Stimulated activated CD4-positive, alpha-beta T cell treated with anti-CD3 and anti-CD28 coated beads, Interleukin-2, amount 100 ng/mL, for 24 hours (primary cell): ENCODE results near the gene ITSN2.
"Not testable (repeated sequence)": the region's sequence is repeated elsewhere in the genome, so short reads cannot be mapped to it uniquely, and the experiment has no call there.

ENCODE experiments used
- DNase-seq, 2 donors: peaks; one replicate each; pipeline ENCODE4 v3.0.0-alpha.2; 2020

Gene ITSN2

DNA sequence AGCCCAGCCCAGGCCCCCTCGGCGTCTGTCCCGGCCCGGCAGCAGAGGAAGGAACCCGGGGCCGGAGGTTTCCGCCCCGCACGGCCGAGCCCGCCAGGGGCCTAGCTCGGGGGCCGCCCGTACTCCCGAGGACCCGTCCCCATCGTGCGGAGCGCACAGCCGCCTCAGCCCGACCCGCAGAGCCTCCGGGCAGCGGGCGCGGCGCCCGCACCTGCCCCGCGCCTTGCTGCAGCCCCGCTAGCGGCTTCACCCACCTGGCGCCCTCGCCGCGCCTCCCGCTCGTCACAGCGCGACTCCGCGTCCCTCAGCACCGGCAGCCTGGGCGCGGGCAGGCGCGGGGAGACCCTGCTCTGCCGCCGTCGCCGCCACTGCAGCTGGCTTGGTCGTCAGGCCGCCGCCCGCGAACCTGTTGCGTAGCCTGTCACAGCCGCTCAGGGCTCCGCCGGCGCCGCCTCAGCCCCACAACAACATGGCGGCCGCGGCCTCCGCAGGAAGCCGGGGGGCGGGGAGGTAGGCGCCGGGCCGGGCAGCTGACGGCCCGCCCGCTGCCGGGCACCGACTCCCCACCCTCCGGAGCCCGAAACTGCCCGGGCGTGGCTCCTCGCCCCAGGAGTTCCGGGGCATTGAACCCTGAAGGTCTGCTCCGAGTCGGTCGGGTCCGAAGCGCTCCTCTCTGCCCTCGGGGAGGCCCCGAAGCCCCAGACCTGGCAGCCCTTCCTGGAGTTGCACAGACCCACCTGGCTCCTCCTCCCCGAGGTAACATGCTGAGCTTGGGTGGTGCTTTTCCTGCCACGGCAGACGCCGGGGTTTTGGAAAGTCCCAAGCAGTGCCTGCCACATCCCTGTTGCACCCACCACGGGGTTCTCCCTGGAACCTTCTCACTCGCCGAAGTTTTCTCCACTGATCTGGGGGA, at the start of gene ITSN2:
TSS of gene ITSN2 (minus strand) at position 487 of the 913 bp plus-strand sequence. CDS start 32,454 bp downstream, outside the sequence.
- peak; percentile 81 to 86 for DNase-seq

DNA sequence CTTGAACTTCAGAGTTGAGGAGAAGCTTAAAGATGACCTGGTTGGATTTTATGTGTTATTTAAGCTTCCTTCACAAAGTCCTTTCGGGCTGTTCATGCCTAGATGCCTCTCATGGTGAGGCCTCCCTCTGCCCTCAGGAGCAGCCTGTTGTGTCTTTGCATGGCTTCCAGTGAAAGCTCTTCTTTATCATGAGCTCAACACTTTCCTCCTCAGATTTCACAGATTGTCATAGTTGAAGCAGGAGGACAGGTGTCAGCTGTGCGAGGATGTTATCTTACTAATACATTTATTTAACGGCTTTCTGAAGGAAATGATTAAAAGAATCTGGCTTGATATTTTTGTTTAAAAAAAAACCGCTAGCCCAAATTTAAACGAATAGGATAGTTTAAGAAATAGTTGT, 48.8 kb upstream of the ITSN2 start:
- DNase-seq: no peak

DNA sequence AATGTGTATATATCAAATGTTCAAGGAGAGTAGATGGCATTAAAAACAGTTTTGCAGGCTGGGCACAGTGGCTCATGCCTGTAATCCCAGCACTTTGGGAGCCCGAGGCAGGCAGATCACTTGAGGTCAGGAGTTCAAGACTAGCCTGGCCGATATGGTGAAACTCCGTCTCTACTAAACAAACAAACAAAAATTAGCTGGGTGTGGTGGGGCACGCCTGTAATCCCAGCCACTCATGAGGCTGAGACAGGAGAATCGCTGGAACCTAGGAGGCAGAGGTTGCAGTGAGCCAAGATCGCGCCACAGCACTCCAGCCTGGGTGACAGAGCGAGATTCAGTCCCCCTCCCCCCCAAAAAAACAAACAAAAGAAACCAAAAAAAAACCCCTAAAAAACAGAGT, 48.4 kb upstream of the ITSN2 start:
- not testable (repeated sequence) for DNase-seq

DNA sequence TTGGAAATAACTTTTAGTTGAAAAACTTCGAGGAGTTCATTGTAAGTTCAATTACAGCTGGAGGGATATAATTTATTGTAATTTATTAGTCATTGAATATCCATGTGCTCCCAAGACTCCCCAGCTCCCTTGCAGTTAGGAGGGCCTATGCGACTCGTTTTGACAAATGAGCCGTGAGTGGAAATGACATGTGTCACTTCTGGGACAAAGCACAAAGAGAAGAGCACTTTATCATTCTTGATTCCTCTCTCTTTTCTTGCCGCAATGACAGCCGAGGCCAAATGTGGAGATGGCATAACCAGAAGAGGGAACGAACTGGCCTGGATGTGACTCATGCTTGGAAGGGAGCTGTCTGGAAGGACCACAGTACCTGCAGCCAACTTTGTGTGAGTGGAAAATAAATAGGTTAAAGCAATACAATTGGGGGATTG, 44.2 kb upstream of the ITSN2 start:
- no peak for DNase-seq

- no peak for DNase-seq
Observed at GRCh38 chr2:24403832-24404212, 43.5 kb upstream of the ITSN2 start.

- DNase-seq: no peak
Observed at GRCh38 chr2:24403168-24403831, 43.0 kb upstream of the ITSN2 start.

- DNase-seq: no peak
Observed at GRCh38 chr2:24402242-24403097, 42.1 kb upstream of the ITSN2 start.

- DNase-seq: no peak
Observed at GRCh38 chr2:24400207-24400907, 40.0 kb upstream of the ITSN2 start.

- no peak for DNase-seq
Observed at GRCh38 chr2:24399434-24400206, 39.3 kb upstream of the ITSN2 start.

DNA sequence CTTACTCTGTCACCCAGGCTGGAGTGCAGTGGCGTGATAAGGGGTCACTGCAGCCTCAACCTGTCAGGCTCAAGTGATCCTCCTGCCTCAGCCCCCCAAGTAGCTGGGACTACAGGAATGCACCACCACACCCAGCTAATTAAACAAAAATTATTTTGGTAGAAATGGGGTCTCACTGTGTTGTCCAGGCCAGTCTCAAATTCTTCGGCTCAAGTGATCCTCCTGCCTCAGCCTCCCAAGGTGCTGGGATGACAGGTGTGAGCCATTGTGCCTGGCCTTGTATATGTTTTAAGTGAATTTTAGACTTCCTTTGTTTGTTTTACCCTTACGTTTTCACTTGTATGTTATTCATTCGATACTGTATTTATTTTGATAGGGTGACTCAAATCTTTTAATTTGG, 34.7 kb upstream of the ITSN2 start:
- DNase-seq: no peak

GRCh38 chr2:24392542-24393059, 32.3 kb upstream of the ITSN2 start:
- no peak for DNase-seq

DNA sequence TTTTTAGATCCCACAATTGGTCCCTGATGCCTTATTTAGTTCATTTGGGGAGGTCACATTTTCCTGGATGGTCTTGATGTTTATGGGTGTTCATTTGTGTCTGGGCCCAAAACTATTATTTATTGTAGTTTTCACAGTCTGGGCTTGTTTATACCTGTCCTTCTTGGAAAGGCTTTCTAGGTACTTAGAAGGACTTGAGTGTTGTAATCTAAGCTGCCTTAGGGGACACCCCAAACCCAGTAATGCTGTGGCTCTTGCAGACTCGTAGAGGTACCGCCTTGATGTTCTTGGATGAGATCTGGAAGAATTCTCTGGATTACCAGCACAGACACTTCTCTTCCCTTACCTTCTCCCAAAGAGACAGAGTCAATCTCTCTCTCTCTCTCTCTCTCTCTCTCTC, 25.0 kb upstream of the ITSN2 start:
- DNase-seq: no peak

DNA sequence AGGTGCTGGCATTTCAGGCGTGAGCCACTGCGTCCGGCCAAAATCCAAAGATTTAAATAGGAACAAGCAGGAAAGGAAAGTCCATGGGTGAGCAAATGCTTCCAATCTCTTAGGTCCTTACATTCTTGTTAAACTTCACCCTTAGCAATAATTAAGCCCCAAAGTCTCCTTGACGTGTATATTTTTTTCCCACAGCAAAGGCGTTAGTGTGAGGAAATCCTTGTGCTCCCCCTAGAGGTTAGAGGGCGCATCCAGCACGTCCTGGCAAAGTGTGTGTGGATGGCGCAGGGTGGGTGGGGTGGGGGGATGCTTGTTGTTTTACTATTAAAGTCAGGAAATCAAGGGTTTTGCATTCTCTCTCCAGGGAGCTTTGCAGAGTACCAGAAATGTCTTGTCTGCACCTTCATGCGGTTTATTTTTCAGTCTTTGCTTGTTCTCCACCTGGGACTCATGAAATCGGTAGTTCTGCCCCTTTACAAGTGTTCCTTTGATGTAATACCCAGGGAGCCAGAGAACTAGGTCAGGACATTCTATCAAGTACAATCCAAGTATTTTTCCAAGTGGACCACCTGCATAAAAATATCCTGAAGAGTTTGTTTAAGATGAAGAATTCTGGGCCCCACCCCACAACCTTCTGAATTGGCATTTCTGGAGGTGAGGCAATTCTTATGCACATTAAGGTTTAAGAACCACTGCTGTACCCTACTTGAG, 22.2 kb upstream of the ITSN2 start:
- DNase-seq: peak; percentile 57 to 58

GRCh38 chr2:24380820-24381219, 20.5 kb upstream of the ITSN2 start:
- no peak for DNase-seq

DNA sequence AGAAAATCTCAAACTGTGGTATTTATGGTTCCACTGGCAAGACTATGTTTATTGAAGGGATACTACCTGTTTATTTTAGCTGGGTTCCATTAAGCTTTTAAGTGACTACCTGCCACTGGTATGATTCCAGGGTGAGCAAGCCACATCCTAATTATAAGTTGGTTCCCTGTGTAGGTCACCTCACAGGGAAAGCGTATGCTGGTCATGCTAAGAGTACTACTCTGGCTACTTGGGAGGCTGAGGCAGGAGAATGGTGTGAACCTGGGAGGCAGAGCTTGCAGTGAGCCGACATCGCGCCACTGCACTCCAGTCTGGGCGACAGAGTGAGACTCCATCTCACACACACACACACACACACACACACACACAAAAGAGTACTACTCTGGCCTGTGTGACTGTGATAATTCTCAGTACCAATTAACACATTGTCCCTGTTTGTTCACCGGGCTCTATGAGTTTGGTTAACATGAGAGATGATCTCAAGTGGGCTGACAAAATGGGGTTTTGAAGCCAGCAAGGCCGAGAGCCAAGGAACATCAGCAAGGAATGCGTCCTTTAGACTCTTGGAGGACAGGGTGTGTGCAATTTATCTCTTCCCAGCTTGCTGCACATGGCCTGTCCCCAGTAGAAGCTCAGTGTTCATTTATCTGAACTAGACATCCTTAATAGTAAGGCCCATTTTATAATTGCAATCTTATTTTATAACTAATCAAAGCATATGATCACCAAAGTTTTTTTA, 15.2 kb upstream of the ITSN2 start:
- no peak for DNase-seq

GRCh38 chr2:24374301-24374700, 14.0 kb upstream of the ITSN2 start:
- no peak for DNase-seq

DNA sequence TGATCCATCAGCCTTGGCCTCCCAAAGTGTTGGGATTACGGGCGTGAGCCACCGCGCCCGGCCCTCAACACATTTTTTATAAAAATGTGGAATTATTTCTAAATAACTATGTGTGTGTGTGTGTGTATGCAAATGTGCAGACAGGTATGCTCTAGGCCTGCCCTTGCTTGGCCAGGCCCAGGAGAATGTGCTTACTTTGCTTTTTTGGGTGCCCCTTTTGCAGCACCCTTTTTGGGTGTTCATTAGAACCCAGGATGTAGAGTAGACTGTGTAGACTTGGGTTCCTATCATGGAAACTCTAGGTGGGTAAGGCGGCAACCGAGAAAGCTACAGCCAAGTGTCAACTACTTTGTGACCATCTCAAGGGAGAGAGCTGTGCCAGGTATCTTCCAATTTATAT, 11.7 kb upstream of the ITSN2 start:
- DNase-seq: no peak

GRCh38 chr2:24365826-24366225, 5.5 kb upstream of the ITSN2 start:
- DNase-seq: no peak

- DNase-seq: no peak
Observed at GRCh38 chr2:24365051-24365450, 4.7 kb upstream of the ITSN2 start.

GRCh38 chr2:24363301-24363700, 3.0 kb upstream of the ITSN2 start:
- DNase-seq: no peak
